Epithelial cell of esophagus (primary cell): ENCODE results near the gene RIMS1.

Source experiments
- DNase-seq: peaks from one replicate; pipeline ENCODE4 v3.0.0; 2010; ENCODE audit warnings: low read depth
- H3K4me3 ChIP-seq: 2 replicates; pipeline ENCODE4 v1.5.1; 2011; ENCODE audit warnings: mild to moderate bottlenecking, low read length, control low read depth
- TF ChIP-seq, protein P1 (sequence below): IDR thresholded peaks from 2 replicates; pipeline ENCODE4 v1.5.1; 2011; ENCODE audit warnings: low read depth, mild to moderate bottlenecking, low read length, control low read depth, inconsistent platforms; ENCODE audit not compliant: insufficient read depth; ENCODE audit errors: missing control alignments

Gene RIMS1

DNA sequence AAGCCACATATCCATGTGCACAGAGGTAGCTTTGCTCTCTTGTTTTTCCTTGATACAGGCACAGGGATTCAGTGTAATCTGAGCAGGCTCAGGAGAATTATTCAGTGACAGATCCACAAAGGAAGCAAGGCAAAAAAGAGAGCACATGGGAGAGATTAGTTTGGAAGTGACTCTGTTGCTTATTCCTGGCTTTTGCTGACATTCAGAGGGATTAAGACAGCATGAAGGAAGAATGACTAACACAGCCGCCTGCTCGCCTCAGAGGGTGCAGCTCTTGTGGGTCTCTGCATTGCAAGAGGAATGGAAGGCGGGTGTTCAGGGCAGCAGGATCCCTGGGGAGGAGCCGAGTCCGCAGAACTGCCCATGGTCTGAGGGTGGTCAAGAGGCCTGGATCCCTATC is 532.1 kb downstream of the RIMS1 start:
- TF ChIP-seq, protein P1, sequence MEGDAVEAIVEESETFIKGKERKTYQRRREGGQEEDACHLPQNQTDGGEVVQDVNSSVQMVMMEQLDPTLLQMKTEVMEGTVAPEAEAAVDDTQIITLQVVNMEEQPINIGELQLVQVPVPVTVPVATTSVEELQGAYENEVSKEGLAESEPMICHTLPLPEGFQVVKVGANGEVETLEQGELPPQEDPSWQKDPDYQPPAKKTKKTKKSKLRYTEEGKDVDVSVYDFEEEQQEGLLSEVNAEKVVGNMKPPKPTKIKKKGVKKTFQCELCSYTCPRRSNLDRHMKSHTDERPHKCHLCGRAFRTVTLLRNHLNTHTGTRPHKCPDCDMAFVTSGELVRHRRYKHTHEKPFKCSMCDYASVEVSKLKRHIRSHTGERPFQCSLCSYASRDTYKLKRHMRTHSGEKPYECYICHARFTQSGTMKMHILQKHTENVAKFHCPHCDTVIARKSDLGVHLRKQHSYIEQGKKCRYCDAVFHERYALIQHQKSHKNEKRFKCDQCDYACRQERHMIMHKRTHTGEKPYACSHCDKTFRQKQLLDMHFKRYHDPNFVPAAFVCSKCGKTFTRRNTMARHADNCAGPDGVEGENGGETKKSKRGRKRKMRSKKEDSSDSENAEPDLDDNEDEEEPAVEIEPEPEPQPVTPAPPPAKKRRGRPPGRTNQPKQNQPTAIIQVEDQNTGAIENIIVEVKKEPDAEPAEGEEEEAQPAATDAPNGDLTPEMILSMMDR, result no peak
- DNase-seq, result peak; percentile 66
- no peak overlapping the region for H3K4me3 ChIP-seq

DNA sequence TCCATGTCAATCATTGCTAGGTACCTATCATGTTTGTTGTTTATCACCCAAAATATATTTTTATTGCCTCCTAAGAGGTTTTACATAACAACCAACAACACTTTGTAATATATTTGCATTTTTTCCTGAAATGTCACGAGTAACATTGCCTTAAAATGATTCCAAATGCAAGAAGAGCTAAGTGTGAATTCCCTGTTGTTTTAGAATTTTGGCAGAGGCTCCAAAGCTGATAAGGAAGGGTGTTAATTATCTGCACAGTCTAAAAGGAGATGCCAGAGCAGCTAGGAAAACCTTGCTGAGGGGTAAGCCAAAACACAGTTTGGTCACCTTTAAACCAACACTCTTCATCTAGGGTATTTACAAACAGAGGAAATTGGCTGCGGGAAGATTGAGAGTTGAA is 533.6 kb downstream of the RIMS1 start:
- TF ChIP-seq, protein P1, result no peak

DNA sequence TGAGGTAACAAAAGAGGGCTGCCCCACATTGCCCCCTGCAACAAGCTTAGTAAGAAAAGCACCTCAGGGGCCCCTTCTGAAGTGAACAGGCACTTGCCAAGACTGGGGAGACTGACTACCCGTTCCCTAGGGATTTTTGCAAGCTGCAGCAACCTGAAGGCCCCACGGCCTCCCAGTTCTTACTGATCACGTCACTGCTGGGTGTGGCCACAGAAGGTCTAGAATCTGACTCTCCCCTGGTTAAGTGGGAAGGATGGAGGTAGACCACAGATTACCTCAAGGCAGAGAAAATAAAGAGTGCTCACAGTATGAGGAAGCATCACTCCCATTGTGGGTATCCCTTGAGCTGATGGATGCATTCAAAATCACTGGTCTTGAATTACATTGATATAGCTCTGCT is 534.1 kb downstream of the RIMS1 start:
- TF ChIP-seq, protein P1, result no peak
- H3K4me3 ChIP-seq, result no peak overlapping the region
- no peak for DNase-seq

More for the DNA sequence above, 533.6 kb downstream of the RIMS1 start:
- DNase-seq, result no peak
- H3K4me3 ChIP-seq, result no peak overlapping the region

DNA sequence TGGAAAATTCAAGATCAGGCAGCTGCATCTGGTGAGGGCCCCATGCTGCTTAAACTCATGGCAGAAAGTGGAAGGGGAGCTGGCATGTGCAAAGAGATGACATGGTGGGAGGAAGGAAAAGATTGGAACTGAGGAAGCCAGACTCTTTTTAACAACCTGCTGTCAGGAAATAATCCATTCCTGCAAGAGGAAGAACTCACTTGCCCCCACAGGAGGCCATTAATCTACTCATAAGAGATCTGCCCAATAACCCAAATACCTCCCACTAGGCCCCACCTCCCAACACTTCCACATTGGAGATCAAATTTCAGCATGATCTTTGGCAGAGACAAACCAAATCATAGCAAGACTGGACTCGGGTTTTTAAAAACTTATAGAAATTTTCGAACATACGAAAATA is 535.0 kb downstream of the RIMS1 start:
- TF ChIP-seq, protein P1, result no peak
- DNase-seq, result no peak
- no peak overlapping the region for H3K4me3 ChIP-seq

DNA sequence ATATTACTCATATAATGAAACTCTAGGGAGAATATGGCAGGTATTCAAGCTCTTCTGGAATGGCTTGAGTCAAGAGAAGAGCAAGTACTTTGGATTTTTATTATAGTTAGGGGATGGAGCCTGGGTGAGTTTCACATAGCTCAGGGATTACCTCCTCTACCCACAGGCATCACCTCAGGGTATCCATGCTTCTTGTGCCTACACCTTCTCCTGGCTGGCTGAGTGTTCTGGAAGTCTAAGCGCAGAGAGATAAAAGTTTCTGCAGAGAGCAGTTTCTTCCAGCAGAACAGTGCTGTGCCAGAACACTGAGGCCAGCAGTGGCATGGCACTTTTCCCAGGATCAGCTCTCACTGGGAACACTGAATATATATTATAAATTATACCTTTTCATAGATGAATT is 535.8 kb downstream of the RIMS1 start:
- no peak overlapping the region for H3K4me3 ChIP-seq
- TF ChIP-seq, protein P1, result no peak
- DNase-seq, result peak; percentile 54

DNA sequence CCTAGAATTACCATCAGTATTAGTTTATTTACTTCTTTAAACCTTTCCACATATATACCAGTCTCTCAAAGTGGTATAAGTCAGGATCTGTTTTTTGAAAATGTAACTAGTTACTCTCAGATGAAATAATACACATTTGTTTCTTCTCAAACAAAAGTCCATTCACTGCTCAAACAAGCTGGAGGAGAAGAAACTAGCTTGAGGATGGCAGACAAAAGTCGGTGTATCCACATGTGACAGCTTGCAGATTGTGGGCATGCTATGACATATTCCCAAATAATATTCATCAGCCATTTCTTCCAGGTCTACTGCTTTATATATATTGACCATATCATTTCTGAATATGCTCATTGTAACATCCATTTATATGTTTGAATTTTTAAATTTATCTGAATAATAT is 538.1 kb downstream of the RIMS1 start:
- peak; percentile 79 for DNase-seq
- H3K4me3 ChIP-seq, result no peak overlapping the region
- TF ChIP-seq, protein P1, result no peak

DNA sequence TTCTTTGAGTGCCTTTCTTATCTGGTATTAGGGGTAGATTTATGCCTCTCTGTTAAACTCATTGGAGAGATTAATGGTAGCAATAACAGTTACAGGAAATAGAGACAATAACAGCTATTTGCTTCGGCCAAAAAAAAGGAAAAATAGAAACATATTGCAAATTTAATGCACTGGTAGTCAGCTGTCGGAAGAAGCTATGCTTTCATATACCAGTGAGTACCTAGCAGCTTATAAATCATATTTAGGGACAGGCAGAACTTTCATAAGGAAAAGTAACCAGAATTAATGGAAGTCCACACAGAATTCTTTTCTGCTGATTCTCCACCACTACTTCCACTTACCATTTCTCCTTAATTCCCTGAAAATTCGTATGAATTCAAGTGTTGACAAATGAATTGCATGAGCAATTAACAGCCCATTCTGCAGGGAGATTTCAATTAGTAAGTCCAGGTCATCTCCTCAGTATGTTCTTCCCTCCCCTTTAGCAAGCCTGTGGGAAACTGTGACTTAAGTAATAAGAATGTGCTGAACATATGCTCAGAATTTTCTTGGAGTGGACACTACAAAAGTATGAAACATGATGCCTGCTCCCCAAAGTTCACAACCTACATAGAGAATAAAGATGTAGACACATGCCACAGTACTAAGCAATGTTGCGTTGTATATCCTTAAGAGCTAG is 538.8 kb downstream of the RIMS1 start:
- DNase-seq, result peak; percentile 81
- TF ChIP-seq, protein P1, result no peak

More for the DNA sequence above, 538.8 kb downstream of the RIMS1 start:
- H3K4me3 ChIP-seq, result no peak overlapping the region
